Measurements from ENCODE around the gene KEL.
"Not testable (repeated sequence)": the region's sequence is repeated elsewhere in the genome, so short reads cannot be mapped to it uniquely, and the experiment has no call there.

The KEL gene, protein sequence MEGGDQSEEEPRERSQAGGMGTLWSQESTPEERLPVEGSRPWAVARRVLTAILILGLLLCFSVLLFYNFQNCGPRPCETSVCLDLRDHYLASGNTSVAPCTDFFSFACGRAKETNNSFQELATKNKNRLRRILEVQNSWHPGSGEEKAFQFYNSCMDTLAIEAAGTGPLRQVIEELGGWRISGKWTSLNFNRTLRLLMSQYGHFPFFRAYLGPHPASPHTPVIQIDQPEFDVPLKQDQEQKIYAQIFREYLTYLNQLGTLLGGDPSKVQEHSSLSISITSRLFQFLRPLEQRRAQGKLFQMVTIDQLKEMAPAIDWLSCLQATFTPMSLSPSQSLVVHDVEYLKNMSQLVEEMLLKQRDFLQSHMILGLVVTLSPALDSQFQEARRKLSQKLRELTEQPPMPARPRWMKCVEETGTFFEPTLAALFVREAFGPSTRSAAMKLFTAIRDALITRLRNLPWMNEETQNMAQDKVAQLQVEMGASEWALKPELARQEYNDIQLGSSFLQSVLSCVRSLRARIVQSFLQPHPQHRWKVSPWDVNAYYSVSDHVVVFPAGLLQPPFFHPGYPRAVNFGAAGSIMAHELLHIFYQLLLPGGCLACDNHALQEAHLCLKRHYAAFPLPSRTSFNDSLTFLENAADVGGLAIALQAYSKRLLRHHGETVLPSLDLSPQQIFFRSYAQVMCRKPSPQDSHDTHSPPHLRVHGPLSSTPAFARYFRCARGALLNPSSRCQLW

DNA sequence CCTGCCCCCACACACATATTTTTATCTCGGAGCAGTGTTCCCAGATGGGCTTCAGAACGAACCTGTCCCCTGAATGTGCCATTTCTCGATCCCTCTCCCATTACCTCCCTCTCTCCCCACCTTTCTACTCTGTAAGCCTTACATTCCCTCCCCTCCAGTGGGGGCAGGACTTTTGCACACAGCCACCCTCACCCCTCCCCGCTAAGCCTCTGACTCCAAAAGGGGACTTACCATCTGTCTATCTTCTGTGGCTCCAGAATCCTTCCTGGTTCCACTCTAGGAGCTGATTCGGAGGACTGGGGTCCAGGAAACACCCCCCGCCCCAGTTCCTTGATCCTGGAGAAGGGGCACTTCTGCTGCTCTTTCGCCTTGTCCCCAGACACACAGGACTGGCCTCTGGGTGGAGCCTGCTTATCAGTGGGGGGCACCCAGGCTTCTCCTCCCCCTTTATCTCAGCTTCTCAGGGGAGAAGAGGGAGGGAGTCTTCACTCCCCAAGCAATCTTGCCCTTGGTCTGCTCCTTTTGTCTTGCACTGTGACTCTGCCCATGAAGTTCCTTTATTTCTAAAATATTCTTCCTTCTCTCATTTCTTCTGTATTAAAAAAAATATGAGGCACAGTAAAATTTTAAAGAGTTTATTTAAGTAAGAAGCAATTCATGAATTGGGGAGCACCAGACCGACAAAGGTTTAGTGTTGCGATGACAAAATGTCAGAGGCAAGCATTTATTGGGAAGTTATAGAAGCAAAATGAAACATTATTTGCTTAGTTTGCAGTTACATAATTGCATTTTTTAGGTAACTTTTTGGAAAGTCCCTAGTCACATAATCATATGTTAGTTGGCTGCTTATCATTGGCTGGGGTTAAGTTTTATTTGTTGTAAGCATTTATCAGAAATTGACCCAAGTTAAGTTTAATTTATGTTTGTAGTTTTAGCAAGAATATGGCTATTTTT lies at the start of gene KEL:
Gene KEL, minus strand, starts transcription at position 391 of the 954 bp plus-strand sequence. Its CDS starts 157 bp downstream, at position 234.
- DNase-seq, result no peak

DNA sequence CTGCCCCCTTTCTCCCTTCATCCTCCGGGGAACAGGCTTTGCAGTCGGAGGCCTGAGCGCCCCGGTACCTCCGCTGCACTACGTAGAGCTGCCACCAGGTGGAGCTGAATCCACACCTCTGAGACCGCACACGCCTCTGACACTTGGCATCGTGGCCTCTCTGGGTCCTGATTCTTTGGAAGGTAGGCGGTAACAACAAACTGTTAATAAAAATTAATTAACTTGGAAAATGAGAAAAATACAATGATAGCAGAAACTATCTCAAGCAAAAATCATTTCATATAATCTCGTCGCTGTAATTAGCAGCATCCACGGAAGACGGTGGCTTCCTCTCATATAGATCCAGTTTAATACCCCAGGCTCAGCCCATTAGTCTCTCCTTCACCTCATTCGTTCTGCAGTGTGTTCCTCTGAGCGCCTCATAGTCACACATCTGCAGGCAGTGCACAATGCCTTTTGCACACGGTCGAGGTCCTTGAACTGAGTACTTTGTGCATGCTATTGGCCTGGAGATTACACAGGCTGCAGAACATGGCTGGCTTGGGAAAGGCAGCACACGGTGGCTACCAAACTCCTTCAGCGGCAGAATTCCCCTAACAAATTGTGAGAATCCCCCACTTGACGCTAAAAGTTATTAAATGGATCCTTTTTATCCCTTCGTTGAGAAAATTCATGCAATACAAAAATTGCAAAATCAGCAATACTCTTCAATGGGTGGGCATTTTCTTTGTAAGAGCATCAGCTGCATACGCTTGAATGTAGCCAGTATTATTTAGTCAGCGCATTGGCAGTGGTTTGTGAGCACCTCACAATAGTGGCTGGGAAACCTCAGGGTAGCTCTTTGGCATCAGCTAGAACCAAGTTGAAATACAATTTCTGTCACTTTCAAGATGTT lies 46.1 kb upstream of the KEL start:
- peak; percentile 78 for DNase-seq

DNA sequence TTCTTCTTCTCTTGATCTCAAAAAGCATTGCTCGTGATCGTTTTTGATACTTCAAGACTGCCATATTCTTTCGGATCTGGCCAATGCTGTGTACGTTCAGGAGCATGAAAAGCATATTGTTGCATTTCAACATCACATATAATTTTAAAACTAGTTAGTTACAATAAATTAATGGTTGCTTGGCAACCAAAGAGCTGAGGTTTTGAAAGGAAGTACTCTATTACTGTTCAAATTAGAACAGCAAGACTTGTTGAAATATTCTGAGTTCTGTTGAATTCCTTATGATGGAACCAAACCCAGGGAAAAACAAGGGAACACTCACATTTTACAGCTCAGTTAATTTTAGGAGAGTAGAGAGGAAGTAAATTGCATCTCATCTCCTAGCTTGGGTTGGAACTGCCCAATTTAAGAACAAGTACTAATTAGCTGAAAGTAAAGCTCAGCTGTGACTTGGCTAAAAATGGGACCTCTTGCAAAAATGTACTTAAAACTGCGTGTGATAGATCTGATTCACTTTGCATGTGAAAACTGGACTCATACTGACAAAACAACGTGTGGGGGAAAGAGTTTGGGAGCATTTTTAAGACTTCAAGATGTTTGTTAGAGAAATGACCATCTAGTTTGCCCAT lies 43.6 kb upstream of the KEL start:
- no peak for DNase-seq

DNA sequence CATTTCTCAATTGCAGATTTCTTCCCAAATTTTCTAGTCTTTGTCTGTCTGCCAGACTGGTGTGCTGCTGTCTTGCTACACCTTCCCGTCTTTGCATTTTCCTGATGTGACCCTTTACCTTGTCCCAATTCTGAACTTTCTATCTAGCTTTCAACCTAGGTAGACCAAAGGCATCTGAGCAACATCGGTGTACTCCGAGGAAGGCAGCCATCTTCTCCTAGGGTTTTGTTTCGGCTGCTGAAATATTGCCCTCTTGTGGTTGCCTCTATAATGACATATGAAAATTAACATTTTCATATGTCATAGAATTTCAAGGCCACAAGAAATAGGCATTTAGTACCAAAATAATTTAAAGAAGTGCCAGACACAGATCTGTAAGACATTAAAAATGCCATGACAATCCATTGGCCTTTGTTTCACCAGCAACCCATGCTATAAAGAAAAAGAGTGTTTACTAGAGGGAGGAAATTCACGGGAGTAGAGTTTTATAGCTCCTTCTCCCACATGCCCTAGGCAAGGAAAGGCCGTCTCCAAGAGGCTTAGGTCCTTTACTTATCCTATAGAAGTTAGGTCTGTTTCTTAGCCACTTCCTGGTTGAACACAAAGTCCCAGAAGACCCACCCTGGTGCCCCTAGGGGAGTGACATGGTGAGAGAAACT lies 41.4 kb upstream of the KEL start:
- peak; percentile 15 for DNase-seq

DNA sequence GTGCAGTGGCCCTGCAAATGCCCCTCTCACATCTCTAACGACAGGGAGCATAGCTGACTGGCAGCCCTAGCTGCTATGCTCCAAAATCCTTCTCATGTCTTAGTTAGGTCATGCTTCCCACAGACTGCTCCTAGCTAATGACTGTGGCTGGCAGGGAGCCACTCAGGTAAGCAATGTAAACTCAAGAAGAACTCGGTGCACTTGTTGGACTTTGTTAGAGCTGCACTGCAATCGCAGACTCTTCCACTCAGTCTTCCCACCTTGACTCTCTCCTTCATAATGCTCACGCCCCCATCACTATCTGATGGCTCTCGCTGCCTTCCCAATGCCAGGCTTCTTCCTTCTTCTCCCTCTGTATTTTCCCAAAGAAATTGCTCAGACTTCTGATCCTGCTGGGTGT lies 40.7 kb upstream of the KEL start:
- no peak for DNase-seq

DNA sequence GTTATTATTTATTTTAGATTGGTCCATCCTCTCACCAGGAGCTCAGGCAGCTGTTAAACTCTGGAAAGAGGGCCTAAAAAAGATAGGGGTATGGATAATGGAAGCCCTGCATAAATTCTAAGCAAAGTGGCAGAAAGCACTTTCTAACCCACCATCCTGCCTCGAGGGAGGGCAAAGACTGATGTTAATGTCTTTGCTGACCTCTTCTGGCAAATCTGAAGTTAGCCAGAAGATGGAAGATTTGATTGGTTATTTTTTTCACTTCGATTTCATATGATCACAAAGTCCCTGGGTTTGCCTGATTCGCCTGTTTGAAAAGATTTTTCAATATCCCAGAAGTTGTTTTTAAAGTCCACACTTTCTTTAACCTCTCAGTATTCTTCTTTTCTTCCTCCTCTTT lies 39.9 kb upstream of the KEL start:
- no peak for DNase-seq

DNA sequence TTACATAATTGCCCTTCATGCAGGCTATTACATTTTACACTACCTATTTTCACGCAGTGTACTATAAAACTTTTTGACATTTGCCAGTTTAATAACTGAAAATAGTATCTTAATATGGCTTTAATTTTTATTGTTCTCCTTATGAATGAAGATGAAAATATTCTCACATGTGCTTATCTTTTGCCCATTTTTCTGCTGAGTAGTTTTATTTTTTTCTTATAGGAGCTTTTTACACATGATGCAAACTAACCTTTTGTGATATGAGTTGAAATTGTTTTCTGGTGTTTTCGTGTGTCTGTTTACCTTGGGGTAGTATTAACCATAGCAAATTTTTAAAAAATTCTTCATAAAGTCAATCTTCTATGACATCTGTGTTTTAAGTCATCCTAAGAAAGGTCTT lies 38.5 kb upstream of the KEL start:
- no peak for DNase-seq

DNA sequence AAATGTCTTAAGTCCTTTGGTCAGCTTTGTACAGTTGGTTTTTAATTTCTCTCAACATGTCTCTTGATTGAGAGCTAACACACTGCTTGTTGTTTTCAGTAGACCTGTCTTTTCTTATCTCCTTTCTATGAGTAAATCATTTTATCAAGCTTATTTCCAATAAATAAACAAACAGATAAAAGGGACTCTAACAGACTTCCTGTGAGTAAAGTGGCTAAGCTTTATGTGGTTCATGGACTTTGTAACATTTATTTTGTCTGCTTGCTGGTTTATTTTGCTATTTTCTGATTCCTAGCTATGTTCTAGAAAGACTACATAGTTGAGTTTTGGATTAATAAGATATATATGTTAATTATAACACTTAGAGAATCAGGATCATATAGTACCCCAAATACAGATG lies 37.6 kb upstream of the KEL start:
- DNase-seq, result no peak

DNA sequence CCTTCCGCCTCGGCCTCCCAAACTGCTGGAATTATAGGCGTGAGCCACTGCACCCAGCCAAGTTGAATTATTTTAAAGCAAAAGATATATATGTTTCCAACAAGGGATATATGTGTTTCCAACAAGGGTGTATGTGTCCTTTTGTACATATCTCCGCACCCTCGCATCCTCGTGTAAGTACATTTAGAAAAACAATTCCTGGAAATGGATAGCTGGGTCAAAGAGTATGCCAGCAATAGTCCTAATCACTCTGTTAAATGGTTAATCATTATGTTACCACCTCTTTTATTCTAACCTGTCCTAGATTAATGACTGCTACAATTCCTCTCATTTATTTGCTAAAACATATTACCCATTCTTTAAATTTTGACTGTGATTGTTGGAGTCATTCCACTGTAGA lies 36.8 kb upstream of the KEL start:
- DNase-seq, result no peak

DNA sequence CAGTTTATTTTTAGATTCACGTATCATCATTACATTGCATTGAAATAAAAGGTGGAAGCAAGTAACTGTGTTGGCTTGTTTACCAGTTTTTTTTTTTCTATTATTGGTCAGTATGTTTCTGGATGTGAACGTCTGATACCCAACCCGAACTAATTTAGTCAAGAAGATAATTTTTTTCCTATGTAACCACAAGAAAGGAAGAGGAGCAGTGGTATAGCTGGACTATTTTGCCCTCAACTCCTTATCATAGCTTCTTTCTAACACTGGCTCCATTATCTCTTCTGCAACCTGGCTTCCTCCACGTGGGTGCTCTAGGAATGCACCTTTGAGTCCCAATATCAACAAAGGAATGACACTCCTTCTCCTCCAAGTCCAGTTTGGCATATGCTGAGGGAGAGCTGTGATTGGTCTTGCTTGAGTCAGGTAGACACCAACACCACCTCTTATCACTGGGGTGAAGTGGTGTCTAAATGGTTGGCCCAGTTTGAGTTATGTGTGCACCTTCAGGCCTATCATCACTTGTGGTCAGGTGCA lies 35.4 kb upstream of the KEL start:
- DNase-seq, result no peak

DNA sequence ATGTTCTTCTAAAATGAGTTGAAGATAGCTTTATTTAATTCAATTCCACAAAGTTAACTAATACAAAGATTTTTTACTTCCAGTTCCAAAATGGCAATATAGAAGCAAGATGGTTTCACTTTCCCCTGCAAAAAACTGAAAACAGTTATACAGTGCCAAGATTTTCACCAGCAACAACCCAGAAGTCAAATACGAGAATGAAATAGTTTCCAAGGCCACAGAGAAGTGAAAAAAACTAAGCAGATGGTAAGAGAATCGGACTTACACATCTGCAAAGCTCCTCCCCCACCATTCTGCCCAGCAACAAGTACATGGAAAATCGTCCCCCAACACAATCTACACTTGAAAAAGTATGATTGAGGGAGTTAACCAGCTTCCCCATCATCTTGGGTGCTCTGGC lies 30.3 kb upstream of the KEL start:
- DNase-seq, result no peak

DNA sequence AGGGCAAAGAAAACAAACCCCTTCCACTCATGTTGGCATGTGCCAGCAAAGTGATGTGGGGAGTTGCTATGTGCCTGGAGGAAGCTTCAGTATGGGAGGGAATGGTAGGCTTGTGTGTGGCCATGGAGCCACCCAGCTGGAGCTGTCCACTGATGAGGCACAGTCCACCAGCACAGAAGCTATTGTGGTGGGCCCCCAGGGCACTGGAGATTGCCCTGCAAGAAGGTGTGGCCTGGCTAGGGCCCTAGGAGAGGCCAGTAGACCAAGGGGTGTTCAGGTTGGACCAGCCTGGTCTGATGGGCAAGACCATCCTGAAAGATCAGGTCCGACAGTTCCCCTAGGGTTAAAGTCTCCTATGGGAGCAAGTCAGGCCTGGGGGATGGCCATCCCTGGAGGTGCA lies 22.1 kb upstream of the KEL start:
- DNase-seq, result no peak

DNA sequence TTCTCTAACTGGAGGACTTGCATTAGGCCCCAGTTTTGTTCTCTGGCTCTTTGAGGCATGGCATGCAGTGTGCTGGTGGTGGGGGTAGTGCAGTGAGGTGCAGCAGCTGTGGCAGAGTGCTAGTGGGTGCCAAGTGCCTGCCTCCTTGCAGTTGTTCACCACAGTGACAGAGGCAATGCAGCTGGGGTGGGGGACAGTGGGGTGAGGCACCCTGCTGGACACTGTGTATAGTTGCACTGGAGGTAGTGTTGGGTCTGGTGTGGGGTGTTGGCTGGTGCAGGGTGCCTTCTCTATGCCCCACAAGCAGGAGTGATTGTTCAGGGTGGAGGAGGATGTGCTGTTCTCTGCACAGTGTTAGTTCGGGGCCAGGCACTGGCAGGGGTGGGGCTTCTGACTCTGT lies 21.7 kb upstream of the KEL start:
- DNase-seq, result no peak

DNA sequence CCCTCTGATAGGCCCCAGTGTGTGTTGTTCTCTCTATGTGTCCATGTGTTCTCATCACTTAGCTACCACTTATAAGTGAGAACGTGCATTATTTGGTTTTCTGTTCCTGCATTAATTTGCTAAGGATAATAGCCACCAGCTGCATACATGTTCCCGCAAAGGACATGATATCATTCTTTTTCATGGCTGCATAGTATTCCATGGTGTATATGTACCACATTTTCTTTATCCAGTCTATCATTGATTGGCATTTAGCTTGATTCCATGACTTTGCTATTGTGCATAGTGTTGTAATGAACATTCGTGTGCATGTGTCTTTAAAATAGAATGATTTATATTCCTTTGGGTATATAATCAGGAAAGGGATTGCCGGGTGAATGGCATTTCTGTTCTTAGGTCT lies 16.2 kb upstream of the KEL start:
- not testable (repeated sequence) for DNase-seq

DNA sequence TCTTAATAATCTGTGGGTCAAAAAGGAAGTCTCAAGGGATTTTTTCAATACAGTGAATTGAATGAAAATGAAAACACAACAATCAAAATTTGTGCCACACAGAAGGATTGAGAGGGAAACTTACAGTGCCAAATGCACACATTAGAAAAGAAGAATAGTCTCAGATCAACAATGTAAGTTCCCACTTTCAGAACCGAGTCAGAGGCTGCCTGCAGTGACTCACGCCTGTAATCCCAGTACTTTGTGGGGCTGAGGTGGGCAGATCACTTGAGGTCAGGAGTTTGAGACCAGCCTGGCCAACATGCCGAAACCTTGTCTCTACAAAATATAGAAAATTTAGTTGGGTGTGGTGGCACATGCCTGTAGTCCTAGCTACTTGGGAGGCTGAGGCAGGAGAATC lies 12.5 kb upstream of the KEL start:
- DNase-seq, result no peak

DNA sequence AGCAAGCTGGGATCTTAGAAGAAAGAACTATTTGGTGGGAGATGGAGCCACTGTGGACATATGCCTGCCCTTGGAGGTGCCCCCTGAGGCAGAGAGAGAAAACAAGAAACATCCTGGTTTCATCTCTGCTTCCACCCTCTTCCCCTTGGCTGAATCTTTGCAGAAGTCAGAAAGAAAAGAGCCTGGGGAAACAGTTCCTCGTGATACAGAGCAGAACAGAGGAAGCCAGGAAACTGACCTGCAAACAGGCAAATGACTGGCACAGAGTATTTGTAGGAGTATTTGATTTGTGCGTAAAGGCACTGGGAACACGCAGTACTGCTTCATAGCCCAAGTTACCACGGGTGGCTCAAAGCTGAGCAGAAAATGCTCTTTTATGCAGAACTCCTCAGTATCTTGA lies 7.0 kb upstream of the KEL start:
- DNase-seq, result no peak

DNA sequence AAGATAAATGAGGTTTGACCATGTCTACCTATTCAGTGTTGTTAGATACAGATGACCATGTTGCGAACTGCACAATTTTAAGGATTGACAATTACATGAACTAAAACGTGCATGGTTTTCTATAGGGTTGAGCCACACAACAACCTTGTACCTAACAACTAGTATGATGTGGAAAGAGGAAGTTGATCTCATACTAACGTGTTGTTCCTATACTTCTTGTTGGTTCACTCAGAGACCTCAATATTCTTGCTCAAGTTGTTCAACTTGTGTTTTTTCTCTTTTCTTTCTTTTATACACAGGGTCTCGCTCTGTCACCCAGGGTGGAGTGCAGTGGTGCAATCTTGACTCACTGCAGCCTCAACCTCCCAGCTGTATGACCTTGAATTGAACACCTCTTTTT lies 6.1 kb upstream of the KEL start:
- DNase-seq, result no peak

DNA sequence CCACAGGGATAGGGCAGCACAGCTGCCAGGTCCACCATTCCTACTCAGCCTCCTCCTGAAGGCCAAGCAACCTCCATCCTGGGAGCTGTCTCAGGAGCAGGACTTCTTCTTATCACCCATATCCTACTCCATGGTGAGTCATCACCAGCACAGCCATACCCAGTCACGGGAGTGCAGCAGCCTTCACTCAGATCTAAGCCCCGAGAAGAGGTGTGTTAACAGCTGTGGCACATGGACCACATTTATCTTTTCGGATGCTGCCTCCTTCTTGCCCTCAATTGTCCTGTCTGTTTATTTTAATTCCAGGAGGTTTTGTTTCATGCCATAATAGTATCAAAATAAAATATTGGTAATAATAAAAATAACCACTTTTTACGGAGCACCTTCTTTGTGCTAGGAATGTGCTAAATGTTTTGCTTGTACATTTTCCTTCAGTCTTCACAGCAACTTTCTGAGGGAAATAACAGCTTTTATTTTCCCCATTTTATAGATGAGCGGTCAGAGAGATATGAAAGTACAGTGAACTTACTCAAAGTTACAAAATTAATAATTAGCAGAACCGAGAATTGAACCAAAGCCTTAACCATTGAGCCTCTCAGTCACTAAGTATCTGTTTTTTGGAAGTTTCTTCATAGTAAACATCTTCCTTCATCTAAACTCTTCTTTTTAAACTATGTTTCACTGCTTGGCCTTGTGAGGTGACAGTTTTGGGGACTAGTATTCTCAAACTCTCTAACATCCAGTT lies 2.5 kb upstream of the KEL start:
- no peak for DNase-seq

DNA sequence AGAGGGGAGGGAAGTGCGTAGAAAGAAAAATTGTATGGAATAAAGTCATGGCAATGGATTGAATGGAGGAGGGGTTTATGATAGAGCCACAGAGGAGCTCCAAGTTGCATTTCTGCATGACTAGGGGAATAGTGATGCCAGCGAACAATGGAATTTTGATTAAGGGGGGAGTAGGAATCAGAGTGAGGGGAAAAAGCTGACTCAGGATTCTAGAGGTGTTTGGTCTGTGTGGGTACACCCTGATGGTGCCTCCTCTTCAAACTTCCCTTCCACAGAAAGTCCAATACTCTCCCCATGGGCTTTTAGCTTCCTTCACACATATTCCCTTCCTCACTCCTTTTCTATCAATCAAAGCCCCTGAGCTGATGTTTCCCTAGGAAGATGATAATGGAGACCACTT lies 1.8 kb upstream of the KEL start:
- no peak for DNase-seq

DNA sequence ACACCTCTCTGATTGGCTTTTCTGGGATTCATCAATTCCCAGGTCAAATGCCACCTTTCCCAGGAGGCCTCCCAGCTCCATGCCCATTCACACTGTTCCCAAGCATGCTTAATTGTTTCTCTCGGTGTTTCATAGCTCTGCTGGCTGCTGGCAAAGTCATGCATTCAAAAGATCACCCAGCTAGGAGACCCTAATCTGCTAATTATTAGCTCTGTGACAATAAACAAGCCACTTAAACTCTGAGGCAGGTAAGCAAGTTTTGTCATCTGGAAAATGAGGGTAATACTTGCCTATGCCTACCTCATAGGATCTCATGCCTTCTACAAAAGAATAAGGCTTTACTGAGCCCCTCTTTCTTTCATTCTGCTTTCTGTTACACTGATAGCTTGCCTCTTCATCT lies 828 bp upstream of the KEL start:
- no peak for DNase-seq
